IMR-90 (cell line): Measurements from ENCODE around the gene TACC2. TPM values are rescaled to one million over a fixed set of nuclear protein-coding genes. Genes with fewer than 3 reads are reported as not detected.

Experiments
- ATAC-seq: fragments of 200-7000 bp; cut with Tn5 transposase; 2 replicates; pipeline ENCODE4 v1.9.1; 2020; ENCODE audit warnings: low read depth, mild to moderate bottlenecking, moderate library complexity
- BruUV-seq: library from RNA; stranded (reverse); fragments of 400-500 nt; replicated peaks from 2 replicates; lab custom pipeline; 2021; lab: Mats Ljungman, UMichigan
- CTCF ChIA-PET: fragments of 300-600 bp; formaldehyde crosslinking; extraction: SDS; loops from one replicate; lab custom pipeline; 2021; ENCODE audit warnings: antibody characterized with exemption; lab: Yijun Ruan, JAX
- POLR2A ChIA-PET: fragments of 300-600 bp; sonication (Branson Sonifier 250); formaldehyde crosslinking; loops from one replicate; lab custom pipeline; 2022; ENCODE audit warnings: antibody characterized with exemption; ENCODE audit not compliant: unreplicated experiment; lab: Charles Lee
- DNase-seq: peaks from one replicate; pipeline ENCODE4 v3.0.0; 2013
- H2AFZ ChIP-seq: replicated peaks from 2 replicates; pipeline ENCODE3; 2013; ENCODE audit warnings: low read length, mild to moderate bottlenecking; ENCODE audit not compliant: poor library complexity
- H2AK5ac ChIP-seq: 2 replicates; pipeline ENCODE4 v1.6.1; 2013; ENCODE audit warnings: low read depth, low read length, inconsistent platforms
- H2AK9ac ChIP-seq: replicated peaks from 2 replicates; pipeline ENCODE3; 2013; ENCODE audit warnings: mild to moderate bottlenecking, low read depth, low read length, moderate library complexity; ENCODE audit not compliant: poor library complexity
- H2BK120ac ChIP-seq: 2 replicates; pipeline ENCODE4 v1.6.1; 2013; ENCODE audit warnings: low read depth, low read length, inconsistent platforms
- H2BK15ac ChIP-seq: 3 replicates; pipeline ENCODE4 v1.6.1; 2013; ENCODE audit warnings: low read depth, low read length, inconsistent platforms
- H2BK20ac ChIP-seq: 2 replicates; pipeline ENCODE4 v1.6.1; 2013; ENCODE audit warnings: low read depth, mild to moderate bottlenecking, inconsistent platforms, low read length, moderate library complexity
- H2BK5ac ChIP-seq: 2 replicates; pipeline ENCODE4 v1.6.1; 2013; ENCODE audit warnings: mild to moderate bottlenecking, low read depth, low read length, inconsistent platforms; ENCODE audit not compliant: poor library complexity, severe bottlenecking
- H3K14ac ChIP-seq: replicated peaks from 2 replicates; pipeline ENCODE4 v1.6.1; 2013; ENCODE audit warnings: low read depth, low read length, inconsistent platforms
- H3K18ac ChIP-seq: 2 replicates; pipeline ENCODE4 v1.6.1; 2013; ENCODE audit warnings: low read depth, low read length, control low read depth
- H3K23ac ChIP-seq: 2 replicates; pipeline ENCODE4 v1.6.1; 2013; ENCODE audit warnings: low read depth, low read length, inconsistent platforms
- H3K27ac ChIP-seq: 2 replicates; pipeline ENCODE4 v1.5.1; 2013; ENCODE audit warnings: mild to moderate bottlenecking, control low read depth, low read length; ENCODE audit not compliant: insufficient read depth
- H3K27me3 ChIP-seq: 2 replicates; pipeline ENCODE4 v1.6.1; 2013; ENCODE audit warnings: low read length; ENCODE audit not compliant: control insufficient read depth, insufficient read depth
- H3K36me3 ChIP-seq: 2 replicates; pipeline ENCODE4 v1.6.1; 2013; ENCODE audit warnings: low read length, mixed read lengths; ENCODE audit not compliant: control insufficient read depth, insufficient read depth
- H3K4ac ChIP-seq: 2 replicates; pipeline ENCODE4 v1.6.1; 2013; ENCODE audit warnings: low read depth, low read length, inconsistent platforms
- H3K4me1 ChIP-seq: 2 replicates; pipeline ENCODE4 v1.6.1; 2013; ENCODE audit warnings: low read length, mixed read lengths; ENCODE audit not compliant: control insufficient read depth, insufficient read depth
- H3K4me2 ChIP-seq: 2 replicates; pipeline ENCODE4 v1.6.1; 2013; ENCODE audit warnings: low read depth, mild to moderate bottlenecking, control low read depth, low read length, moderate library complexity
- H3K4me3 ChIP-seq: 2 replicates; pipeline ENCODE4 v1.5.1; 2013; ENCODE audit warnings: low read depth, mild to moderate bottlenecking, control low read depth, low read length, moderate library complexity; ENCODE audit not compliant: insufficient read depth
- H3K56ac ChIP-seq: 2 replicates; pipeline ENCODE4 v1.6.1; 2013; ENCODE audit warnings: low read length, inconsistent platforms; ENCODE audit not compliant: insufficient read depth; ENCODE audit errors: extremely low read depth
- H3K79me1 ChIP-seq, 2 experiments: 2 replicates each; pipeline ENCODE4 v1.6.1; 2013; ENCODE audit warnings: low read length in 2 of 2, inconsistent platforms in 1 of 2, low read depth in 1 of 2
- H3K9ac ChIP-seq: 2 replicates; pipeline ENCODE4 v1.6.1; 2013; ENCODE audit warnings: low read depth, low read length, control low read depth
- H3K9me1 ChIP-seq: 2 replicates; pipeline ENCODE4 v1.6.1; 2013; ENCODE audit warnings: low read length, inconsistent platforms; ENCODE audit not compliant: insufficient read depth
- H3K9me3 ChIP-seq: 2 replicates; pipeline ENCODE4 v1.6.1; 2013; ENCODE audit warnings: low read length; ENCODE audit not compliant: control insufficient read depth, insufficient read depth
- H4K20me1 ChIP-seq: 2 replicates; pipeline ENCODE4 v1.6.1; 2013; ENCODE audit warnings: low read length, inconsistent platforms; ENCODE audit not compliant: insufficient read depth
- H4K5ac ChIP-seq: 2 replicates; pipeline ENCODE4 v1.6.1; 2013; ENCODE audit warnings: mild to moderate bottlenecking, low read depth, low read length, control low read depth
- H4K8ac ChIP-seq, 2 experiments: 2 replicates each; pipeline ENCODE4 v1.6.1; 2013; ENCODE audit warnings: low read depth in 2 of 2, low read length in 2 of 2, control low read depth in 1 of 2, inconsistent platforms in 1 of 2
- H4K91ac ChIP-seq: 2 replicates; pipeline ENCODE4 v1.6.1; 2013; ENCODE audit warnings: low read depth, low read length, inconsistent platforms; ENCODE audit not compliant: insufficient read depth
- BHLHE40 ChIP-seq: fragments of 150-350 bp; IDR thresholded peaks from 2 replicates; pipeline ENCODE4 v1.6.1; 2016; ENCODE audit warnings: mild to moderate bottlenecking, low read depth, low read length
- CEBPB ChIP-seq: IDR thresholded peaks from 2 replicates; pipeline ENCODE4 v1.6.1; 2012; ENCODE audit warnings: low read depth, low read length, improper control_type of control experiment
- CHD1 ChIP-seq: IDR thresholded peaks from 2 replicates; pipeline ENCODE4 v1.6.1; 2012; ENCODE audit warnings: low read depth, low read length, improper control_type of control experiment
- FOS ChIP-seq: fragments of 150-350 bp; IDR thresholded peaks from 2 replicates; pipeline ENCODE4 v1.6.1; 2016; ENCODE audit warnings: low read depth, low read length
- MAFK ChIP-seq: IDR thresholded peaks from 2 replicates; pipeline ENCODE4 v1.6.1; 2012; ENCODE audit warnings: low read depth, low read length, improper control_type of control experiment
- MAZ ChIP-seq: IDR thresholded peaks from 2 replicates; pipeline ENCODE4 v1.6.1; 2012; ENCODE audit warnings: low read depth, mild to moderate bottlenecking, low read length, improper control_type of control experiment, moderate library complexity, borderline replicate concordance
- MXI1 ChIP-seq: IDR thresholded peaks from 2 replicates; pipeline ENCODE4 v1.6.1; 2012; ENCODE audit warnings: low read depth, mild to moderate bottlenecking, low read length, moderate library complexity, borderline replicate concordance
- NFE2L2 ChIP-seq: fragments of 150-350 bp; IDR thresholded peaks from 2 replicates; pipeline ENCODE4 v1.6.1; 2016; ENCODE audit warnings: low read depth, mild to moderate bottlenecking, low read length
- POLR2A ChIP-seq: IDR thresholded peaks from 2 replicates; pipeline ENCODE4 v1.6.1; 2012; ENCODE audit warnings: mild to moderate bottlenecking, low read depth, low read length
- RAD21 ChIP-seq: IDR thresholded peaks from 2 replicates; pipeline ENCODE4 v1.6.1; 2012; ENCODE audit warnings: low read length, improper control_type of control experiment
- RCOR1 ChIP-seq: IDR thresholded peaks from 2 replicates; pipeline ENCODE4 v1.6.1; 2012; ENCODE audit warnings: mild to moderate bottlenecking, low read length, improper control_type of control experiment; ENCODE audit not compliant: insufficient replicate concordance
- RFX5 ChIP-seq: IDR thresholded peaks from 2 replicates; pipeline ENCODE4 v1.8.0; 2012; ENCODE audit warnings: low read depth, mild to moderate bottlenecking, low read length, moderate library complexity
- SMC3 ChIP-seq: fragments of 150-350 bp; IDR thresholded peaks from 2 replicates; pipeline ENCODE4 v1.6.1; 2016; ENCODE audit warnings: low read depth, mild to moderate bottlenecking, antibody characterized with exemption, low read length, moderate library complexity
- WGBS, 2 experiments: methylation state at CpG; one replicate each; pipeline versions ENCODE4 v1.1.5 to v1.1.7; 2013; ENCODE audit warnings: missing lambda C conversion rate in 2 of 2; ENCODE audit not compliant: insufficient read length in 1 of 2; ENCODE audit errors: extremely low coverage in 2 of 2; 5-methylcytosine and 5-hydroxymethylcytosine counted together
- dilution Hi-C: fragments of 300-500 bp; cut with HindIII; formaldehyde crosslinking; loops from one replicate; pipeline ENCODE4 v1.14.3; 2018; ENCODE audit warnings: low sequenced_read_pairs; ENCODE audit not compliant: unreplicated experiment
- in situ Hi-C: fragments of 300-500 bp; cut with MboI; formaldehyde crosslinking; loops from 3 replicates; pipeline ENCODE4 v1.14.3; 2019; ENCODE audit warnings: low sequenced_read_pairs, inconsistent platforms, mixed read lengths
- intact Hi-C: fragments of 100-400 bp; cut with micrococcal nuclease; formaldehyde crosslinking; loops from 2 replicates; pipeline ENCODE4 v1.10.0; 2022
- polyA plus RNA-seq, 3 experiments: library from polyadenylated mRNA; depleted of rRNA; stranded (reverse); fragments of >200 nt; gene quantifications; 2 replicates each; pipeline ENCODE4 v1.2.3, GENCODE V29; 2012; ENCODE audit warnings: low replicate concordance in 1 of 3
- total RNA-seq: library from RNA; depleted of rRNA; stranded (reverse); fragments of >200 nt; gene quantifications from 2 replicates; pipeline ENCODE4 v1.2.3, GENCODE V29; 2012
- TF ChIP-seq, protein P1 (sequence below): fragments of 150-350 bp; IDR thresholded peaks from 2 replicates; pipeline ENCODE4 v1.6.1; 2017; ENCODE audit warnings: mild to moderate bottlenecking, antibody characterized with exemption, low read length, low read depth
- TF ChIP-seq, protein P2 (sequence below): fragments of 150-350 bp; IDR thresholded peaks from 2 replicates; pipeline ENCODE4 v1.6.1; 2016; ENCODE audit warnings: low read depth, mild to moderate bottlenecking, low read length, moderate library complexity, borderline replicate concordance
- TF ChIP-seq, protein P3 (sequence below): conservative IDR thresholded peaks from 2 replicates; pipeline ENCODE4 v1.5.1; 2012; ENCODE audit warnings: mild to moderate bottlenecking, low read depth, low read length, improper control_type of control experiment

TACC2 gene
- total and polyA plus RNA-seq, 2 of the 4 experiments (the other 2 are of a cell fraction): 2.9 to 15.4 TPM

DNA sequence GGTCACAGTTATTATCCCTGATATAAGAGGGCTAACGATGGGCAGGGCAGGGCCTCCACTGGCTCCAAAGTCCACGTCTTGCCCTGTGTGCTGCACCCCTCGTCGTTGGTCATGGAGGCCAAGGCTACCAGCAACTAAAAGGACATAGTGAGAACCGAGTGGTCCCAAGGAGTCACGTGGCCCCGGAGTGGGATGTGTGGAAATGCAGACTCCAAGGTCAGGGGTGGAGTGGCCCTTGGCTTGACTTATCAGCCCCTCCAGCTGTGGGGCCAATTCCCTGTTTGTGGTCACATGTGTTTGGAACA lies 312.8 kb downstream of the TACC2 start:
- H2AK9ac ChIP-seq: no peak overlapping the region
- no peak for DNase-seq
- H4K5ac ChIP-seq: no peak overlapping the region
- H4K20me1 ChIP-seq: no peaks in the 10 kb centered on the region
- H2AK5ac ChIP-seq: no peak overlapping the region; the same call in 1 of the 2 replicates
- dilution Hi-C loops (no loop called here), intact Hi-C loops (loop anchor here (5.0 kb wide), 1 partner anchor 71 kb away; the partner anchor contains the start of gene PLEKHA1), in situ Hi-C loops (no loop called here)
- no peak overlapping the region for H2BK20ac ChIP-seq
- H3K4me2 ChIP-seq: no peak overlapping the region
- TF ChIP-seq SMC3: no peak
- TF ChIP-seq CEBPB: no peak
- no peak for TF ChIP-seq POLR2A
- TF ChIP-seq, protein P1, sequence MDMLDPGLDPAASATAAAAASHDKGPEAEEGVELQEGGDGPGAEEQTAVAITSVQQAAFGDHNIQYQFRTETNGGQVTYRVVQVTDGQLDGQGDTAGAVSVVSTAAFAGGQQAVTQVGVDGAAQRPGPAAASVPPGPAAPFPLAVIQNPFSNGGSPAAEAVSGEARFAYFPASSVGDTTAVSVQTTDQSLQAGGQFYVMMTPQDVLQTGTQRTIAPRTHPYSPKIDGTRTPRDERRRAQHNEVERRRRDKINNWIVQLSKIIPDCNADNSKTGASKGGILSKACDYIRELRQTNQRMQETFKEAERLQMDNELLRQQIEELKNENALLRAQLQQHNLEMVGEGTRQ: no peak
- no peak for TF ChIP-seq NFE2L2
- TF ChIP-seq MAZ: no peak
- no peak for TF ChIP-seq CHD1
- no peak for TF ChIP-seq MXI1
- TF ChIP-seq RAD21: no peak
- TF ChIP-seq MAFK: no peak
- no peak for TF ChIP-seq FOS
- TF ChIP-seq RFX5: no peak
- no peak for TF ChIP-seq BHLHE40
- TF ChIP-seq, protein P2, sequence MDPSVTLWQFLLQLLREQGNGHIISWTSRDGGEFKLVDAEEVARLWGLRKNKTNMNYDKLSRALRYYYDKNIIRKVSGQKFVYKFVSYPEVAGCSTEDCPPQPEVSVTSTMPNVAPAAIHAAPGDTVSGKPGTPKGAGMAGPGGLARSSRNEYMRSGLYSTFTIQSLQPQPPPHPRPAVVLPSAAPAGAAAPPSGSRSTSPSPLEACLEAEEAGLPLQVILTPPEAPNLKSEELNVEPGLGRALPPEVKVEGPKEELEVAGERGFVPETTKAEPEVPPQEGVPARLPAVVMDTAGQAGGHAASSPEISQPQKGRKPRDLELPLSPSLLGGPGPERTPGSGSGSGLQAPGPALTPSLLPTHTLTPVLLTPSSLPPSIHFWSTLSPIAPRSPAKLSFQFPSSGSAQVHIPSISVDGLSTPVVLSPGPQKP: no peak
- TF ChIP-seq, protein P3, sequence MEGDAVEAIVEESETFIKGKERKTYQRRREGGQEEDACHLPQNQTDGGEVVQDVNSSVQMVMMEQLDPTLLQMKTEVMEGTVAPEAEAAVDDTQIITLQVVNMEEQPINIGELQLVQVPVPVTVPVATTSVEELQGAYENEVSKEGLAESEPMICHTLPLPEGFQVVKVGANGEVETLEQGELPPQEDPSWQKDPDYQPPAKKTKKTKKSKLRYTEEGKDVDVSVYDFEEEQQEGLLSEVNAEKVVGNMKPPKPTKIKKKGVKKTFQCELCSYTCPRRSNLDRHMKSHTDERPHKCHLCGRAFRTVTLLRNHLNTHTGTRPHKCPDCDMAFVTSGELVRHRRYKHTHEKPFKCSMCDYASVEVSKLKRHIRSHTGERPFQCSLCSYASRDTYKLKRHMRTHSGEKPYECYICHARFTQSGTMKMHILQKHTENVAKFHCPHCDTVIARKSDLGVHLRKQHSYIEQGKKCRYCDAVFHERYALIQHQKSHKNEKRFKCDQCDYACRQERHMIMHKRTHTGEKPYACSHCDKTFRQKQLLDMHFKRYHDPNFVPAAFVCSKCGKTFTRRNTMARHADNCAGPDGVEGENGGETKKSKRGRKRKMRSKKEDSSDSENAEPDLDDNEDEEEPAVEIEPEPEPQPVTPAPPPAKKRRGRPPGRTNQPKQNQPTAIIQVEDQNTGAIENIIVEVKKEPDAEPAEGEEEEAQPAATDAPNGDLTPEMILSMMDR: no peak
- TF ChIP-seq RCOR1: no peak
- no peak overlapping the region for H3K18ac ChIP-seq
- no peaks in the 10 kb centered on the region for H3K36me3 ChIP-seq
- H3K9me3 ChIP-seq: no peaks in the 10 kb centered on the region; the same call in 1 of the 2 replicates
- H4K8ac ChIP-seq: no peak overlapping the region
- H3K27me3 ChIP-seq: peaks cover 3% of the 10 kb centered on the region; the same call in 1 of the 2 replicates
- no peak overlapping the region for H2BK5ac ChIP-seq
- no peak overlapping the region for H2AFZ ChIP-seq
- no peaks in the 10 kb centered on the region for H3K79me1 ChIP-seq
- no peaks in the 10 kb centered on the region for H3K9me1 ChIP-seq
- no peak overlapping the region for H3K4me3 ChIP-seq
- WGBS, 2 experiments: no CpG with 5 or more reads among the region's 7 CpGs
- H2BK120ac ChIP-seq: no peak overlapping the region
- H3K27ac ChIP-seq: no peak overlapping the region
- no peak overlapping the region for H2BK15ac ChIP-seq
- no peak for ATAC-seq
- no TSS peak for BruUV-seq
- no peak overlapping the region for H3K23ac ChIP-seq
- H3K56ac ChIP-seq: no peak overlapping the region
- H3K9ac ChIP-seq: no peak overlapping the region
- peaks cover 5% of the 10 kb centered on the region for H3K4me1 ChIP-seq
- CTCF ChIA-PET: interaction anchor here (0.8 kb wide), 1 partner anchor 34 kb away, joined by 4 read pairs; no protein-coding TSS in a partner anchor
- POLR2A ChIA-PET: no interaction called here
- H4K91ac ChIP-seq: no peak overlapping the region
- no peak overlapping the region for H3K14ac ChIP-seq
- no peak overlapping the region for H3K4ac ChIP-seq
